Fibroblast of upper back skin (primary cell): Measurements from ENCODE around the gene ARMC2.
A peak's percentile ranks its signal among the peaks of the same experiment; 100 is the strongest.
"Not testable (repeated sequence)": the region's sequence is repeated elsewhere in the genome, so short reads cannot be mapped to it uniquely, and the experiment has no call there.

ENCODE experiments used
- DNase-seq: peaks from one replicate; pipeline ENCODE4 v3.0.0-alpha.2; 2013

ARMC2 gene

GRCh38 chr6:108873971-108874370 lies 25.7 kb downstream of the ARMC2 start:
- no peak for DNase-seq

DNA sequence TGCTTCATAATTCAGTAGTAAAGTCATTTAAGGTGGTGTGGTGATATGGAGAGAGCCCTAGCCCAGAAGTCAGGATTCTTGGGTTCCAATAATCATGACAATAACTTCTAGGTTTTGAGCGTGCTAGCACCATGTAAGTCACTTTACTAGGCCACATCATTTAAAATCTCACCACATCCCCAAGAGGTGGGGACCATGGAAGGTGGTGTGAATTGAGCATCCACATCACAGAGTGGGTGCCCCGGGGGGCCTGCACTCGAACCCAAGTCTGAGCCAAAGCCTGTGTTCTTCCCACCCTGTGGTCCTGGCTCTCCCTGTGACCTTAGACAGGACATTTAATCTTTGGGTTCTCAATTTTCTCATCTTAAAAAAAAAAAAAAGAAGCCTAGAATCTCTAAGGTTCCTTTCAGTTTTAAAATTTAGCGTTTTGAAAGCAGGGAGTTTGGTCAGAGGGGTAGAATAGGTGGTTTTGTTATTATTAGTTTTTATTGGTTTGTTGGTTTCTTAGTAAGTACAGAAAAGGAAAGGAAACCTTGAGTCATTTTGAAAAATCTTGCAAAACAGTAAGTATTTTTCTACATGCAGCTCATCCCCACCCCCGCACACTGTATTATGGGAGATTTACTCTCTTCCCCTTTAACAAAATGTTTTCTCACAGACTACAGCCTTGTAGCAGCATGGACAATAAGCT lies 26.4 kb downstream of the ARMC2 start:
- DNase-seq, result peak; percentile 41

DNA sequence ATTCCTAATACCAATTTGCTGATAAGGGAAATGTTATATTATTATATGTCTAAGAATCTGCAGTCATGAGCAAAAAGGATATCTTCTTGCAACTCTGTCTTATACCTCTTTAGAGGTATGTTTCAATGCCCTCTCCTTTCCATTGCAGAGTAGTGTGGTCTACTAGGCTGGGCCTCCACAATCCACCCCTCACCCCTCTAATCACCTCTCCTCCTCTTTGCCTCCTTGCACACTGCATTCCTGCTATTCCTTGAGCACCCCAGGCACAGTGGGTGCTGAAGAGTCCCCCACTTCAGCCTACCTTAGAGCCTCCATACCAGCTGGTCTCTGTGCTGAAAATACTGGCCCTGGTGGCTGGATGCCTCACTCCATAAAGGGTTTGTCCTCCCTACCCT lies 26.9 kb downstream of the ARMC2 start:
- DNase-seq, result no peak

DNA sequence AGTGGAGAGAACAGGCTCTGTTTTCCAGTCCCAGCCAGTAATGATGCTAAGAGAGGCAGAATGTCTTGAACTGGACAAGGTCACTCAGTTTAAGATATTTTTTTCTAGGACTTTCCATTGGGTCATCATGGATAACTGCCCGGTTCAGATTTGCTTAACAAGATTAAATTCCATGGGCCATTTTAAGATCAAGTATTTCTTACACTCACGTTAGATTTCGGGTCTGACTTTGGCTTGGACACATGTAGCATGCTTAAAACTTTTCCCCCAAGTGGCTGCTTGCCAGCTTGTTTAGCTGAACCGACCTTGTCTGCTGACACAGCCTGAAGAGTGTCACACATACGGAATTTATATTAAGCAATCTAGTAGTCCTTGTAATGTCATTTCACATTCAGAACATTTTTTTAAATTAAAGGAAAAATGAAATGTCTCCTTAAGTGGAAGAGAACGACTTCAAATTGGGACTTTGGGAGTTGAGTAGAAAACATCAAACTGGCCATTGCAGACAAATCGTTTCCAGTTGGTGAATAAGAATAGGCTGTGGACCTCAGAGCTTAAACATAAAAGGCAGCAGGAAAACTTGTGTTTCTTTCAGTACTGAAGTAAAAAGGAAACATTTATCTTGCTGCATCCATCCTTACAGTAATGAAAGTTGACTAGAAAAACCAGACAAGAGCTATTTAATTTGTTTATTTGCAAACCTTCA lies 29.0 kb downstream of the ARMC2 start:
- peak; percentile 82 for DNase-seq

DNA sequence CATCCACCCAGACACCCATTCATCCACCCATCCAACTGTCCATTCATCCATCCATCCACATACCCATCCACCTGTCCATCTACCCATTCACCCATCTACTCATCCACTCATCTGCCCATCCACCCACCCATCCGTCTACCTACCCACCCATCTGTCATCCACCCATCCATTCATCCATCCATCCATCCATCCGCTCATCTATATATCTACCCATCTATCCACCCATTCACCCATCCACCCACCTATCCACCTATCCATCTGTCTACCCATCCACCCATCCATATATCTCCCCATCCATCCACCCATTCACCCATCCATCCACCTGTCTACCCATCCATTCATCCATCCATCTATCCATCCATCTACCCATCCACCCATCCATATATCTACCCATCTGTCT lies 30.7 kb downstream of the ARMC2 start:
- no peak for DNase-seq

GRCh38 chr6:108883172-108883571 lies 35.0 kb downstream of the ARMC2 start:
- DNase-seq, result no peak

- DNase-seq, result no peak
Observed at GRCh38 chr6:108884211-108885059, 36.2 kb downstream of the ARMC2 start.

- no peak for DNase-seq
Observed at GRCh38 chr6:108888052-108888451, 39.8 kb downstream of the ARMC2 start.

DNA sequence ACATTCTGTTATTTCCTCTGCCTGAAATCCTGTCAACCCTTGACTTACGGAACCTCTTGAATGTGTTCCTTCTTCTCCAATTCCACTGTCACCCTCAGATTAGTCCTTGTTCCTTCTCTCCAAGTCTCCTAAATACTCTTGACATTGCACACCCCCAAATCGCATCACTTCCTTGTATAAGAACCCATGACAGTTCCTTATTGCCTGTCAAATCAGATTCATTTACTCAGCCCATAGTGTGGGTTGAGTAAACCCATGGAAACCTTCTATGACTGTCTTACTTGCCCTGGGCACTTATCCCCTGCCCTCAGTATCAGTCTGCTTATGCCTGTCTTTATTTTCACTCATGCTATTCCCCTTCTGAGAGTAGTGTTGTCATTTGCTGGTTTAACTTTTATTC lies 40.5 kb downstream of the ARMC2 start:
- no peak for DNase-seq

DNA sequence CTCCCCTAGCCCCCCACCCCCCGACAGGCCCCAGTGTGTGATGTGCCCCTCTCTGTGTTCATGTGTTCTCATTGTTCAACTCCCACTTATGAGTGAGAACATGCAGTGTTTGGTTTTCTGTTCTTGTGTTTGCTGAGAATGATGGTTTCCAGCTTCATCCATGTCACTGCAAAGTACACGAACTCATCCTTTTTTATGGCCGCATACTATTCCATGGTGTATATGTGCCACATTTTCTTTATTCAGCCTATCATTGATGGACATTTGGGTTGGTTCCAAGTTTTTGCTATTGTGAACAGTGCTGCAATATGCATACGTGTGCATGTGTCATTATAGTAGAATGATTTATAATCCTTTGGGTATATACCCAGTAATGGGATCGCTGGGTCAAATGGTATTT lies 42.7 kb downstream of the ARMC2 start:
- not testable (repeated sequence) for DNase-seq

- DNase-seq, result peak; percentile 17
Observed at GRCh38 chr6:108895571-108895970, 47.3 kb downstream of the ARMC2 start.

DNA sequence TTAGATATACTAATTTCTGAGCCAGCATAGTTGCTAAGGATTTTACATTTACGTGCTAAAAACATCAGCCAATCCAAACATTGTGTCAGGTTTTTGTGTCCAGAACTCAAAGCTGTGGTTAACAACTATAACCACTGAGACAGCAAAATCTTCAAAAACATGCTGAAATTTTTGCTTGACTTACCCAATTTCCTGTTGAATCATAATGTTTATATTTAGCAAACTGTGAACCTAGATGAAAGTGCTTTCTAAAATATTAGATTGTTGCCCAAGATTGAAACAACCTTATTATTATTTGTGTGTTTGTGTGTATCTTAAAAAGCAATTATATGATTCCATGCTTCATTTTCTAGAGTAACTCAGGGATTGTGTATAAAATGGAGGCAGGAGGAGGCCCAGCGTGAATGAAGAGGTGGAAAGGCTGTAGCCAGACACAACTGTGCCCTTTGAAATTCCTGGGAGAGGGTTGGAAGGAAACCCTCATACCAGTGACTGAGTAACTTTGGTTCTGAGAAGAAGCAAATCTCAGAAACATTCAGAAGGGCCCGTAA lies 48.0 kb downstream of the ARMC2 start:
- peak; percentile 85 for DNase-seq

DNA sequence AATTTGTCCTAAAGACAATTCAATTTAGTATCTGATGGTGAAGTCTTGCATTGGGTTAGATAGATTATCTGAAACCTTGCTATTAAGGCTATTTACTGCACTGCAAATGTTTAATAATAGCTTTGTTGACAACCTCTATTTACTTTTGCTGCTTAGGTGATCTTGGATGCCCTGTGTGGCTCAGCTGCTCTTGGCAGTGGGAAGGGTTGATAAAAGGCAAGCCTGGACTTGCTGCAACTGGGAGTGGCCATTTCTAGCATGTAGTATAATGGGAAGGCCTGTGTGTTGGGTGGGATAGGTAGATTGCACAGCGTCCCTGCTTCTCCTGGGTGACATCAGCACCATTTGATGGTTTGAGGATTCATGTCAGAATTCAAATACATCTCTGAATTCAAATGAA lies 49.1 kb downstream of the ARMC2 start:
- DNase-seq, result no peak

- peak; percentile 12 for DNase-seq
Observed at GRCh38 chr6:108902382-108902792, 54.2 kb downstream of the ARMC2 start.

GRCh38 chr6:108903796-108904195 lies 55.6 kb downstream of the ARMC2 start:
- no peak for DNase-seq

DNA sequence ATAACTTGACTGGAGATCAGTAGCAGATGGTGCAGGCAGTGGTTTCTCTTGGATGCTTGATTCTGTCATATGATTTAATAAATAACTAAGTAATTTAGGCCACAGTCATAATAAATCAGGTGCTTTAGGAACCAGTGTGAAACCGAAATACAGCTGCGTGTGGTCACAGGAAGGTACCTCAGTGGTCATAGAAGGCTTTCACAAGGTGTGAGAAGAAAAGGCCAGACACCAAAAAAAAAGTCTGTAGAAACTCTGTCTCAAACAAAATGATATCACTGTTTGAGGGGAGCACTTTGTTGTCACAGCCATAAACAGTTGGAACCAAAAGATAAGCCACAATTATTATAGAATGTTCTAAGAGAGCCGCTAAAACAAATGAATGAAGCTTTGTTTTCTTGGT lies 56.5 kb downstream of the ARMC2 start:
- no peak for DNase-seq

DNA sequence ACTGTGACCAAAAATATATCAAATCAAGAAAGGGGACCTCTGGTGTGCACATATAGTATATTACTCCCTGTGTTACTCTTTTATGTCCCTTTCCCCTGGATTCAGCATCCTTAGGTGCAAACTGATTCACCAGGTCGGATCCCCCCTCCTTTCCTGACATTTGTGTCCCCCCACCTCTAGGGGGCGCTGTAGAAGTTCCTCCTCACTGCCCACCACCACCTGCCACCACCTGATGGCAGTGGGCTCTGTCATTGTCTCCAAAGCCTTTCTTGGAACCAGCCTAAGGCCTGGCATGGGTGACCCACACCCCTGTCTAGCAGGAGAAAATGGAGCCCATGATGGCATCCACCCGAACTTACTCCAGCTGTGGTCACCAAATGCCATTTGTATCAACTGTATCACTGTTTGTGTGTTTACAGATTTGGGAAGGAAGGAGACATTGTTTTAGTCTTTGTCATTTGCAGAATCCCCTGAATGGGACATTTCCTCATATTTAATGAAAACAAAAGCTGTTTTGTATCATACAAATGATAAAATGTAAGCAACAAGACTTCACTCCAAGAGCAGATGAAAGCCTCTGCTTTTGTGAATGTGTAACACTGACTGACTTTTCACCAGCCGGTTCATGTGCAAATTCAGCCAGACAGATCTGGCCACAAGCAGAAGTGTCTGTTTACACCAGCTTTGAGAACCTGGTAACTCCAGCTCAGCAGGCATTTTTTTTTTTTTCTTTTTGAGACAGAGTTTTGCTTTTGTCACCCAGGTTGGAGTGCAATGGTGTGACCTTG lies 66.2 kb downstream of the ARMC2 start:
- DNase-seq, result no peak

DNA sequence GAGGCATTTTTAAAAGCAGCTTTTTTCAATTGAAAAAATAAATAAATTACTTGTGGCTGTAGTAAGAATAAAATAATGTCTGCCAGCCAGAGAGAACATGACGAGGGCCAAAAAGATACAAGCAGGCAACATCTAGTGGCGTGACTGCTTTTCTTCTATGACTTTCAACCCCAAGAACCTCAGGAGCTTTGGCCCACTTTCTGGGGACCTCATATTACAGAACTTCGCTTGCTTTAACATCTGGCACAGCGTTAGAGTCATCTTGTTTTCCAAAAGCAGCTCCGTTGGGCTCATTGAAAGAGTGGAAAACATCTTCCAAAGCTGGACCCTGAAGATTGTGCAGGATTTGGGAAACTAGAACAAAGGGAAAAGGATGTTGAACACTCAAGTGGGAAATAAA lies 67.0 kb downstream of the ARMC2 start:
- no peak for DNase-seq

- DNase-seq, result no peak
Observed at GRCh38 chr6:108916026-108916686, 67.9 kb downstream of the ARMC2 start.

GRCh38 chr6:108920751-108921150 lies 72.5 kb downstream of the ARMC2 start:
- no peak for DNase-seq

DNA sequence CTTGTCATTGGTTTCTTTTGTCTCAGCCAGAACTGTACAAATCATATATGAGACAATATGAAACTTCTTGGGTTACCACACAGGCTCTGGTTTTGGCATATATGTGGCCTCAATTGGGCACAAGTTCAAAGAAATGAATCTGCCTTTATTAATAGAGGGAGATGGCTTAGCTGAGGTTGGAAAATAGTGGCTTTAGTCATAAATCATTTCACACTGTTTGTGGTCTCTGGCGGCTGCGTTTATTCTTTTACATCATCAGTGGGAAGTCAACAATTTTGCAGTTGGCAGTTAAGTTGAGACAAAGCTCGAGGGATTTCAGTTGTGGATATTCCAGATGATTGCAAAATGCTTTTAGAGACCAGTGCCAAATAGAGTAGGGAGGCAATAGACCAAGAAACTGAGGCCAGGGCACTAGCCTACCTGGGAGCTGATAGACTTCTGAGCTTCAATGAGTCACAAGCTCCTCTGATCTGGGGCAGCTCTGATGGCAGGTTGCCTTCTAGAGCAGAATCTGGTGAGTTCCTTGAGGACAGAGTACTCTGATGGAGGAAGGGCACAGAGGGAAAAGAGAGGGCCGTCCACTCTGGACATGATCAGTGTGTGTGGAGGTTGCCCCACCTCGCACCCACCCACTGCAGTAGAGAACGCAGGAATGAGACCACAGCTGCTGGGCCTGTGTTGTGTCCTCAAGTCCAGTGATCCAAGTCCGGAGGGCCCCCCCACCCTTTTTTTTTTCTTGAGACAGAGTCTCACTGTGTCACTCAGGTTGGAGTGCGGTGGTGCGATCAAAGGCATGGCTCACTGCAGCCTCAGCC lies 73.5 kb downstream of the ARMC2 start:
- DNase-seq, result peak; percentile 91
